Neuronal stem cell (in vitro differentiated cells): Measurements from ENCODE around the gene CEP95.

ENCODE experiments used
- DNase-seq: peaks from one replicate; pipeline ENCODE4 v3.0.0-alpha.2; 2013; ENCODE audit warnings: low spot score
- H2AFZ ChIP-seq: one replicate; pipeline ENCODE4 v1.6.1; 2013; ENCODE audit warnings: mild to moderate bottlenecking, low read length, inconsistent platforms
- H2AK5ac ChIP-seq: 2 replicates; pipeline ENCODE4 v1.6.1; 2013; ENCODE audit warnings: low read depth, mild to moderate bottlenecking, inconsistent platforms, low read length, moderate library complexity, mixed read lengths
- H2BK120ac ChIP-seq: 2 replicates; pipeline ENCODE4 v1.6.1; 2013; ENCODE audit warnings: low read depth, mild to moderate bottlenecking, inconsistent platforms, low read length, moderate library complexity, mixed read lengths
- H2BK12ac ChIP-seq: one replicate; pipeline ENCODE4 v1.6.1; 2013; ENCODE audit warnings: low read length, inconsistent platforms
- H2BK15ac ChIP-seq: 2 replicates; pipeline ENCODE4 v1.6.1; 2013; ENCODE audit warnings: mild to moderate bottlenecking, low read length, inconsistent platforms, mixed read lengths
- H2BK5ac ChIP-seq: one replicate; pipeline ENCODE4 v1.6.1; 2013; ENCODE audit warnings: inconsistent platforms, mild to moderate bottlenecking, low read length, moderate library complexity
- H3K14ac ChIP-seq: one replicate; pipeline ENCODE4 v1.6.1; 2013; ENCODE audit warnings: low read length, inconsistent platforms
- H3K18ac ChIP-seq: 2 replicates; pipeline ENCODE4 v1.6.1; 2013; ENCODE audit warnings: low read length, inconsistent platforms
- H3K23ac ChIP-seq: 2 replicates; pipeline ENCODE4 v1.6.1; 2013; ENCODE audit warnings: low read depth, mild to moderate bottlenecking, mixed read lengths, low read length, inconsistent platforms; ENCODE audit not compliant: poor library complexity
- H3K27ac ChIP-seq: replicated peaks from 3 replicates; pipeline ENCODE4 v1.5.1; 2013; ENCODE audit warnings: low read length, inconsistent platforms
- H3K27me3 ChIP-seq, 3 experiments: 2 replicates each; pipeline ENCODE4 v1.6.1; 2013; ENCODE audit warnings: low read length in 3 of 3, mild to moderate bottlenecking in 2 of 3, inconsistent platforms in 1 of 3, low read depth in 1 of 3, mixed read lengths in 1 of 3, moderate library complexity in 1 of 3; ENCODE audit not compliant: control insufficient read depth in 3 of 3, insufficient read depth in 3 of 3
- H3K36me3 ChIP-seq, 2 donors: replicated peaks in 1 of 2; 2 replicates each; pipeline ENCODE4 v1.6.1; 2013; ENCODE audit warnings: low read length in 2 of 2; ENCODE audit not compliant: control insufficient read depth in 2 of 2, insufficient read depth in 2 of 2
- H3K4ac ChIP-seq: 2 replicates; pipeline ENCODE4 v1.6.1; 2013; ENCODE audit warnings: inconsistent platforms, mild to moderate bottlenecking, low read length, moderate library complexity
- H3K4me1 ChIP-seq, 2 donors: 1 replicate in 1 of 2; 2 replicates in 1 of 2; pipeline ENCODE4 v1.6.1; 2013; ENCODE audit warnings: low read length in 2 of 2, low read depth in 1 of 2; ENCODE audit not compliant: control insufficient read depth in 2 of 2, insufficient read depth in 1 of 2
- H3K4me2 ChIP-seq: one replicate; pipeline ENCODE4 v1.6.1; 2013; ENCODE audit warnings: mild to moderate bottlenecking, low read length, inconsistent platforms; ENCODE audit not compliant: insufficient read depth, poor library complexity, severe bottlenecking
- H3K4me3 ChIP-seq, 2 donors: 2 replicates each; pipeline ENCODE4 v1.5.1; 2013; ENCODE audit warnings: low read length in 2 of 2, mild to moderate bottlenecking in 2 of 2, inconsistent platforms in 1 of 2, moderate library complexity in 1 of 2
- H3K79me1 ChIP-seq: one replicate; pipeline ENCODE4 v1.6.1; 2013; ENCODE audit warnings: low read depth, mild to moderate bottlenecking, inconsistent platforms, low read length, moderate library complexity
- H3K9ac ChIP-seq: one replicate; pipeline ENCODE4 v1.6.1; 2013; ENCODE audit warnings: mild to moderate bottlenecking, low read depth, low read length, inconsistent platforms; ENCODE audit not compliant: poor library complexity
- H3K9me3 ChIP-seq, 2 donors: replicated peaks in 1 of 2; 2 replicates each; pipeline versions ENCODE3 to v1.6.1; 2013; ENCODE audit warnings: low read length in 2 of 2, mild to moderate bottlenecking in 2 of 2, inconsistent platforms in 1 of 2, low read depth in 1 of 2, mixed read lengths in 1 of 2, moderate library complexity in 1 of 2; ENCODE audit not compliant: control insufficient read depth in 2 of 2, insufficient read depth in 1 of 2
- H4K8ac ChIP-seq: one replicate; pipeline ENCODE4 v1.6.1; 2013; ENCODE audit warnings: low read depth, mild to moderate bottlenecking, inconsistent platforms, low read length, moderate library complexity
- H4K91ac ChIP-seq: one replicate; pipeline ENCODE4 v1.6.1; 2013; ENCODE audit warnings: low read length, low read depth, mild to moderate bottlenecking, inconsistent platforms; ENCODE audit not compliant: poor library complexity
- WGBS, 2 donors: extraction: QIAGEN DNeasy Blood & Tissue Kit; methylation state at CpG; one replicate each; pipeline ENCODE4 v1.1.7; 2013; ENCODE audit warnings: missing lambda C conversion rate in 2 of 2, mixed read lengths in 1 of 2; ENCODE audit not compliant: insufficient read length in 2 of 2, insufficient replicate concordance in 1 of 2; ENCODE audit errors: extremely low coverage in 2 of 2; 5-methylcytosine and 5-hydroxymethylcytosine counted together

Gene CEP95

DNA sequence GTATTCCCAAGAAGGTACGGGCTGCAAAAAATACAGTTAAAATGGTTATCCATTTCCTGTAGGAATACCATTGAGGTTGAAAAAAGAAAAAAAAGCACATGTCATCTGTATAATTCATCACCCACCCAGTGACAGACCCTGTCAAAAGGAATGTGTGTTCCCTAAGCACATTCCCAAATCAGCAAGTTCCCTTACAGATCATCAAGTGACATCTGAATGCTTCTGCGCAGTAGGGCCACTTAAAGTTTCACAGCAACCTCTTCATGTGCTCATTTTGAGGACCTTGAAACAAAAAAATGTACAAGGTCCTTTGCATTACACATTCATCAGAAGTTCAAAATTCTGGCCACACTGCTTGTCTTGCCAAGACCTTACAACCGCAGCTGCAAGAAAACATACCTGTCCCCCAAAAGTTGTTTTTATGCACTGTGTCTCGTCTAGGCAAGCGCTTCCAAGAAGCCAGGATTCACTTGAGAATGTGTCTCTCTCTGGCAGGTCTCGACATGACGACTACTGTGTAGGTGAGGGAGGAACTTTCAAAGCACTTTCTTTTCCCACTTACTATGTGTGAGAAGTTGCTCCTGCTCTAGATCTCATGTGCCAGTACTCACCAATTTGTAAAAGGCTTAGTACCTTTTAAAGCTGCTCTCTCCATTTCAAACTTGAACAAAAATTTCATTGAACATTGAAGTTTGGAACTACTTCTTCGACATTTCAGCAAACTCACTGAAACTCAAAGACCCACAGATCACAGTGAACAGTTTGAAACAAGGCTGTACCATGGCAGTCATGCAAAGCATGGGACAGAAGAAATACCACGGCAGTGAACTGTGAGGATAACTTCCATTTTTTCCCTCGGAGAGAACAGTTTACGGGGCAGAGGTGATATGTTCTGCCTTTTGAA, 5.7 kb upstream of the CEP95 start:
- no CpG with 5 or more reads among the region's 11 CpGs for WGBS, 2 donors
- Histone ChIP-seq H3K27me3 (no peaks in the 10 kb centered on the region), H3K9me3 (no peaks in the 10 kb centered on the region), H3K79me1 (peaks cover 3% of the 10 kb centered on the region), H4K8ac (no peak overlapping the region), H2BK12ac (no peak overlapping the region), H3K4me2 (no peak overlapping the region), H2BK5ac (no peak overlapping the region), H2AFZ (no peak overlapping the region), H3K27ac (no peak overlapping the region), H2BK15ac (no peak overlapping the region), H3K9ac (no peak overlapping the region), H3K18ac (no peak overlapping the region), H3K4ac (no peak overlapping the region), H3K36me3 (peaks cover 38 to 76% of the 10 kb centered on the region in 2 donors), H2BK120ac (no peak overlapping the region), H2AK5ac (no peak overlapping the region), H3K4me1 (peaks cover 4 to 11% of the 10 kb centered on the region in 2 donors), H3K14ac (no peak overlapping the region), H4K91ac (no peak overlapping the region), H3K4me3 (no peak overlapping the region), H3K23ac (no peak overlapping the region)
- no peak for DNase-seq

- no peak overlapping the region for H3K18ac ChIP-seq
- no peak overlapping the region for H2BK120ac ChIP-seq
- no peak overlapping the region for H4K91ac ChIP-seq
- no peak overlapping the region for H2AK5ac ChIP-seq
- H3K4me1 ChIP-seq = peaks cover 3 to 11% of the 10 kb centered on the region in 2 donors
- no peak overlapping the region for H2AFZ ChIP-seq
- peaks cover 2% of the 10 kb centered on the region for H3K79me1 ChIP-seq
- H3K36me3 ChIP-seq = peaks cover 38 to 76% of the 10 kb centered on the region in 2 donors
- no peak for DNase-seq
- H2BK12ac ChIP-seq = no peak overlapping the region
- H3K4me3 ChIP-seq = no peak overlapping the region
- no peak overlapping the region for H3K14ac ChIP-seq
- no peak overlapping the region for H3K27ac ChIP-seq
- no peak overlapping the region for H3K4ac ChIP-seq
- no CpG with 5 or more reads among the region's 3 CpGs for WGBS, 2 donors
- H3K9ac ChIP-seq = no peak overlapping the region
- no peak overlapping the region for H2BK15ac ChIP-seq
- H3K27me3 ChIP-seq = no peaks in the 10 kb centered on the region
- H3K23ac ChIP-seq = no peak overlapping the region
- H4K8ac ChIP-seq = no peak overlapping the region
- H3K9me3 ChIP-seq = no peaks in the 10 kb centered on the region
- no peak overlapping the region for H3K4me2 ChIP-seq
- no peak overlapping the region for H2BK5ac ChIP-seq
These were observed 4.8 kb upstream of the CEP95 start for GRCh38 chr17:64502021-64502420.

DNA sequence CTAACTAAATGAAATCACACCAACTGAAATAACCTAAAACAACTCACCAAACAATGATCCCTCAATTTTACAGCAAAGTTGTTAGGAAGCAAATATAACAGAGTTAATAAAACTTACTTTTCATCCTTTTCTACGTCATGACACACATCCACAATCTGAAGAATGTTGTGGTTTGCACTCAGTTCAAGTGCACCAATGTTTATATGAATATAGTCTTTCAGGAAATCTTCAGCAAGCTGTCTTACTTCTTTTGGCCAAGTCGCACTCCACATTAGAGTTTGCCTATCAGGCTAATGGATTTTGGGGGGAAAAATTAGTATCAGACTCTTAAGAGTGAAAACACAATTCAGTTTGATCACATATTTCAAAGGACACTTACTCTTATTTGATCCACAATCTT, 4.0 kb upstream of the CEP95 start:
- peaks cover 5% of the 10 kb centered on the region for H3K79me1 ChIP-seq
- WGBS, 2 donors = no CpG with 5 or more reads among the region's 2 CpGs
- no peak overlapping the region for H3K4me3 ChIP-seq
- no peak overlapping the region for H4K91ac ChIP-seq
- H2AFZ ChIP-seq = no peak overlapping the region
- H3K14ac ChIP-seq = no peak overlapping the region
- no peak overlapping the region for H4K8ac ChIP-seq
- no peak overlapping the region for H2BK5ac ChIP-seq
- no peak overlapping the region for H2AK5ac ChIP-seq
- no peak overlapping the region for H3K23ac ChIP-seq
- H2BK12ac ChIP-seq = no peak overlapping the region
- H3K4me1 ChIP-seq = peaks cover 3 to 7% of the 10 kb centered on the region in 2 donors
- no peaks in the 10 kb centered on the region for H3K27me3 ChIP-seq
- H3K18ac ChIP-seq = no peak overlapping the region
- H3K4me2 ChIP-seq = no peak overlapping the region
- no peak overlapping the region for H2BK120ac ChIP-seq
- H3K4ac ChIP-seq = no peak overlapping the region
- no peak for DNase-seq
- H2BK15ac ChIP-seq = no peak overlapping the region
- no peaks in the 10 kb centered on the region for H3K9me3 ChIP-seq
- H3K9ac ChIP-seq = no peak overlapping the region
- H3K27ac ChIP-seq = no peak overlapping the region
- peaks cover 38 to 75% of the 10 kb centered on the region in 2 donors for H3K36me3 ChIP-seq

GRCh38 chr17:64503341-64503740, 3.4 kb upstream of the CEP95 start:
- Histone ChIP-seq H3K4me2 (no peak overlapping the region), H3K9me3 (no peaks in the 10 kb centered on the region), H3K4me1 (peaks cover 3 to 8% of the 10 kb centered on the region in 2 donors), H3K9ac (no peak overlapping the region), H3K36me3 (peaks cover 38 to 75% of the 10 kb centered on the region in 2 donors), H3K14ac (no peak overlapping the region), H2BK12ac (no peak overlapping the region), H3K4me3 (no peak overlapping the region), H2BK5ac (no peak overlapping the region), H2BK120ac (no peak overlapping the region), H2AK5ac (no peak overlapping the region), H2AFZ (no peak overlapping the region), H3K23ac (no peak overlapping the region), H3K79me1 (peaks cover 5% of the 10 kb centered on the region), H2BK15ac (no peak overlapping the region), H3K27ac (no peak overlapping the region), H4K91ac (no peak overlapping the region), H4K8ac (no peak overlapping the region), H3K18ac (no peak overlapping the region), H3K27me3 (no peaks in the 10 kb centered on the region), H3K4ac (no peak overlapping the region)
- DNase-seq = no peak
- no CpG with 5 or more reads among the region's 5 CpGs for WGBS, 2 donors
